HFFc6 (cell line): ENCODE data around the gene OR51B4. TPM values are rescaled to one million over a fixed set of nuclear protein-coding genes. Genes with fewer than 3 reads are reported as not detected.
"Not testable (repeated sequence)": the region's sequence is repeated elsewhere in the genome, so short reads cannot be mapped to it uniquely, and the experiment has no call there.

ENCODE experiments used
- DNase-seq: peaks from one replicate; pipeline ENCODE4 v3.0.0-alpha.2; 2018
- H3K27ac Mint-ChIP-seq: 2 replicates; pipeline ENCODE4 v1.8.0; 2020; ENCODE audit warnings: mild to moderate bottlenecking, mixed read lengths
- H3K27me3 Mint-ChIP-seq: 2 replicates; pipeline ENCODE4 v1.8.0; 2021; ENCODE audit warnings: mild to moderate bottlenecking, moderate library complexity, mixed read lengths; ENCODE audit not compliant: insufficient read depth
- H3K36me3 Mint-ChIP-seq: 2 replicates; pipeline ENCODE4 v1.8.0; 2021; ENCODE audit warnings: low read depth, mixed read lengths
- H3K4me1 Mint-ChIP-seq: 2 replicates; pipeline ENCODE4 v1.8.0; 2020; ENCODE audit warnings: low read depth, mixed read lengths
- H3K4me3 Mint-ChIP-seq: 2 replicates; pipeline ENCODE4 v1.8.0; 2020; ENCODE audit warnings: mild to moderate bottlenecking, moderate library complexity, mixed read lengths
- H3K9me3 Mint-ChIP-seq: 2 replicates; pipeline ENCODE4 v1.8.0; 2020; ENCODE audit warnings: mild to moderate bottlenecking, mixed read lengths
- CTCF ChIP-seq: fragments of 200-600 bp; sonication (generic); IDR thresholded peaks from 2 replicates; pipeline ENCODE4 v1.5.0; 2021; ENCODE audit warnings: antibody characterized with exemption, mild to moderate bottlenecking
- total RNA-seq, 6 experiments: library from RNA; stranded (reverse); fragmentation: NEBNext Ultra II Directional; extraction: Animal tissue kit (Norgen Biotek cat#: 25700); gene quantifications; 2 replicates in 1 of 6; 3 replicates in 5 of 6; pipeline ENCODE4 v1.2.3, GENCODE V29; 2021

Gene OR51B4
- total RNA-seq, 6 experiments from 2014 or later = not detected

- no peak for DNase-seq
- Mint-ChIP-seq H3K36me3 (no peaks in the 10 kb centered on the region), H3K9me3 (no peaks in the 10 kb centered on the region), H3K4me3 (no peak overlapping the region), H3K27ac (no peak overlapping the region), H3K4me1 (no peaks in the 10 kb centered on the region), H3K27me3 (no peaks in the 10 kb centered on the region; the same call in 1 of the 2 replicates)
- no peak for TF ChIP-seq CTCF
These were observed 34.6 kb downstream of the OR51B4 start for GRCh38 chr11:5267033-5267563.

- Mint-ChIP-seq H3K27ac (no peak overlapping the region), H3K36me3 (no peaks in the 10 kb centered on the region), H3K4me1 (no peaks in the 10 kb centered on the region), H3K9me3 (no peaks in the 10 kb centered on the region), H3K27me3 (no peaks in the 10 kb centered on the region; the same call in 1 of the 2 replicates), H3K4me3 (no peak overlapping the region)
- TF ChIP-seq CTCF = no peak
- DNase-seq = no peak
These were observed 35.1 kb downstream of the OR51B4 start for GRCh38 chr11:5266609-5267008.

- no peak for TF ChIP-seq CTCF
- Mint-ChIP-seq H3K4me3 (no peak overlapping the region), H3K4me1 (no peaks in the 10 kb centered on the region), H3K9me3 (no peaks in the 10 kb centered on the region), H3K36me3 (no peaks in the 10 kb centered on the region), H3K27ac (no peak overlapping the region), H3K27me3 (no peaks in the 10 kb centered on the region; the same call in 1 of the 2 replicates)
- no peak for DNase-seq
These were observed 35.9 kb downstream of the OR51B4 start for GRCh38 chr11:5265832-5266231.

- Mint-ChIP-seq H3K4me1 (no peaks in the 10 kb centered on the region), H3K4me3 (no peak overlapping the region), H3K9me3 (no peaks in the 10 kb centered on the region), H3K27ac (no peak overlapping the region), H3K27me3 (no peaks in the 10 kb centered on the region; the same call in 1 of the 2 replicates), H3K36me3 (peaks cover 9% of the 10 kb centered on the region; the same call in 1 of the 2 replicates)
- TF ChIP-seq CTCF = no peak
- DNase-seq = no peak
These were observed 43.0 kb downstream of the OR51B4 start for GRCh38 chr11:5258543-5259262.

GRCh38 chr11:5257296-5257695 is 44.5 kb downstream of the OR51B4 start:
- H3K9me3 Mint-ChIP-seq = no peaks in the 10 kb centered on the region
- H3K27ac Mint-ChIP-seq = no peak overlapping the region
- H3K4me1 Mint-ChIP-seq = peaks cover 7% of the 10 kb centered on the region; the same call in 1 of the 2 replicates
- H3K4me3 Mint-ChIP-seq = no peak overlapping the region
- peaks cover under 1% of the 10 kb centered on the region for H3K27me3 Mint-ChIP-seq
- no peak for DNase-seq
- no peak for TF ChIP-seq CTCF
- peaks cover 9% of the 10 kb centered on the region; the same call in 1 of the 2 replicates for H3K36me3 Mint-ChIP-seq

- not testable (repeated sequence) for H3K36me3 Mint-ChIP-seq, H3K27ac Mint-ChIP-seq, H3K27me3 Mint-ChIP-seq, H3K4me3 Mint-ChIP-seq, H3K9me3 Mint-ChIP-seq, DNase-seq
- H3K4me1 Mint-ChIP-seq = peaks cover 11% of the 10 kb centered on the region; the same call in 1 of the 2 replicates
These were observed 46.9 kb downstream of the OR51B4 start, which contains the start of gene HBG2 for GRCh38 chr11:5254646-5255413. Gene HBG2, minus strand, starts transcription at chr11:5254781. Its CDS starts 53 bp downstream, at chr11:5254728.

- not testable (repeated sequence) for H3K27me3 Mint-ChIP-seq, DNase-seq, H3K27ac Mint-ChIP-seq, H3K36me3 Mint-ChIP-seq, H3K9me3 Mint-ChIP-seq, H3K4me3 Mint-ChIP-seq
- peaks cover 11% of the 10 kb centered on the region; the same call in 1 of the 2 replicates for H3K4me1 Mint-ChIP-seq
These were observed 47.7 kb downstream of the OR51B4 start for GRCh38 chr11:5254023-5254422.

- H3K4me1 Mint-ChIP-seq = peaks cover 11% of the 10 kb centered on the region; the same call in 1 of the 2 replicates
- H3K9me3 Mint-ChIP-seq, H3K36me3 Mint-ChIP-seq, H3K27ac Mint-ChIP-seq, H3K4me3 Mint-ChIP-seq, DNase-seq, H3K27me3 Mint-ChIP-seq: not testable (repeated sequence)
These were observed 48.3 kb downstream of the OR51B4 start for GRCh38 chr11:5253440-5253839.
